Activated naive CD4-positive, alpha-beta T cell treated with anti-CD3 and anti-CD28 coated beads for 36 hours (primary cell): ENCODE results near the gene STK11IP. TPM values are rescaled to one million over a fixed set of nuclear protein-coding genes. Genes with fewer than 3 reads are reported as not detected.

Experiments
- CTCF ChIA-PET: fragments of 350-600 bp; sonication (Branson Sonifier 250); formaldehyde crosslinking; loops from one replicate; lab custom pipeline; 2021; ENCODE audit warnings: antibody characterized with exemption; lab: Charles Lee
- DNase-seq: peaks from one replicate; pipeline ENCODE4 v3.0.0-alpha.2; 2020
- H3K27ac Mint-ChIP-seq: one replicate; pipeline ENCODE4 v1.8.0; 2021; ENCODE audit warnings: mild to moderate bottlenecking, mixed read lengths
- H3K27me3 Mint-ChIP-seq: one replicate; pipeline ENCODE4 v1.8.0; 2021; ENCODE audit warnings: low read depth, mixed read lengths
- H3K36me3 Mint-ChIP-seq: one replicate; pipeline ENCODE4 v1.8.0; 2021; ENCODE audit warnings: low read depth, mixed read lengths
- H3K4me1 Mint-ChIP-seq: one replicate; pipeline ENCODE4 v1.8.0; 2021; ENCODE audit warnings: low read depth, mixed read lengths
- H3K4me3 Mint-ChIP-seq: one replicate; pipeline ENCODE4 v1.8.0; 2021; ENCODE audit warnings: mild to moderate bottlenecking, moderate library complexity, mixed read lengths
- H3K9me3 Mint-ChIP-seq: one replicate; pipeline ENCODE4 v1.8.0; 2021; ENCODE audit warnings: mixed read lengths
- intact Hi-C: fragments of 100-400 bp; cut with micrococcal nuclease; formaldehyde crosslinking; loops from one replicate; pipeline ENCODE4 v1.15.1; 2023
- total RNA-seq, 2 experiments: library from RNA; stranded (reverse); gene quantifications; one replicate each; pipeline ENCODE4 v1.2.3, GENCODE V29; 2021

STK11IP gene
- total RNA-seq, 2 experiments from 2014 or later = 32.1 TPM

DNA sequence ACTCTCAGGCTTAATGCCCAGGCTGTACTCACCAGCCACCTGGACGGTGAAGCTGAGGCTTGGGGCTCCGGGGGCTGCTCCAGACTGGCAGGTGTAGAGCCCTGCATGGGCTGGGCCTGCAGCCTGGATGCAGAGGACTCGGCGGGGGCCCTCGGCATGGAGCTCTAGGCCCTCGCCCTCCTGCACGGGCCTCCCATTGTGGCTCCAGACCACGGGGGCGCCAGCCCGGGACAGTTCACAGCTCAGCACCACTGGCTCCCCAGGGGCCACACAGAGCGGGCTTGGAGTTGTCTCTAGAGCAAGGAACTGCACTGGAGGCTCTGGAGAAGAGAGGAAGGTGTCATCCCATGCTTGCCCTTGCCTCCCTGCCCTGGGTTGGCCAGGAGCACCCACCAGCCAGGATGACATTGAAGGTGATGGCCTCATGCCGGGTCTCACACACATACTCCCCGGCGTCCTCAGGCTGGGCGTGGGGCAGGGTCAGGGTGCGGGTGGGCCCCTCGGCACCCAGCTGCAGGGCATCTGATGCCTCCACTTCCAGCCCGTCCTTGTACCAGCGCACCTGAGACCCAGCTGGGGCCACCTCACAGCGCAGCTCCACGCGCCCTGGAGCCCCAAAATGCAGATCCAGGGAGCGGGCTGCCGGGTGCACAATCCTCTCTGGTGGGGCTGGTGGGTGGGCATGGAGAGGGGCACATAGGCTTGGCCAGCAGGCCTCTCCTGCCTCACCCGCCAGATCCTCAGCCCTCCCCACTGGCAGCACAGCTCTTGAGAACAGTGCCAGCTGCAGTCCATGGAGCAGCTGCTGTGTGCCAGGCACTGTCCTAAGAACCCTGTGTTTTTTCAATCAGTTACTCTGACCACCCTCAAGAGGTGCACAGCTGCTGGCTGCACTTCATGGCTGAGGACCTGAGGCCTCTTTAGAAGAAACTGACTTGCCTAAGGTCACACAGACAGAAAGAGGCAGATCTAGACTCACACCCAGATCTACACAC is 39.6 kb upstream of the STK11IP start:
- DNase-seq = no peak
- no peak overlapping the region for H3K27ac Mint-ChIP-seq
- no peak overlapping the region for H3K4me3 Mint-ChIP-seq
- peaks cover 3% of the 10 kb centered on the region for H3K4me1 Mint-ChIP-seq
- H3K27me3 Mint-ChIP-seq = peaks cover 21% of the 10 kb centered on the region
- no peaks in the 10 kb centered on the region for H3K36me3 Mint-ChIP-seq
- intact Hi-C loops = no loop called here
- no peaks in the 10 kb centered on the region for H3K9me3 Mint-ChIP-seq
- CTCF ChIA-PET = interaction anchor here (0.6 to 5.7 kb wide), 7 partner anchors 8 to 68 kb away, joined by 3 to 56 read pairs (median 6); partner anchors contain the start of genes CHPF, OBSL1 and TMEM198

DNA sequence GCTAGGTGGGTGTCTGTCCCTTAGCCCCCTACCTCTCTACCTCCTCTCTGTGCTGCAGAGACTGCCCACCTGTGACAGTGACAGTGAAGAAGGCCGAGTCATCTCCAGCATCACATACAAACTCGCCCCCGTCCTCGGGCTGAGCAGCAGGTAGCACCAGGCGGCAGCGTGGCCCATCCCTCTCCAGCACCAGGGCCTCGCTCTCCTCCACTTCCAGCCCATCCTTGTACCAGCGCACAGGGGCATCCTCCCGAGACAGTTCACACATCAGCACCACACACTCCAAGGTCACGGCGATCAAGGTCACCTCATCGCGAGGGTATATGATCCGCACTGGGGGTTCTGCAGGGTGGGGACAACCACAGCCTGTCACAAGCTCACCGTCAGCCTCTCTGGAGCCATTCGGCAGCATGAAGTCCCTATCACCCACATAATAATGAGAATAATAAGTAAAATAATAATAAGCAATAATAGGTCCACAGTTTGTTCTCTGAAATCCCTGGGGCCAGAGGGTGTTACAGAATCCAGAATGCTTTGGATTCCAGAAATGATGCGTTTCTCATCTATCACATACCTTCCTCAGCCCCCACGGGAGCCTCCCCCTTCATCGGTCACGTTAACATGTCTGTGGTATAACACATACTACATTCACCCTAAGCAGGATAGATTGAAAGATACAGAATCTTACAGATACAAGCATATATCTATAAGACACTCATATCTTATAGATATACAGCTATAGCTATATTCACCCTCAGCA is 38.3 kb upstream of the STK11IP start:
- H3K4me1 Mint-ChIP-seq = no peaks in the 10 kb centered on the region
- intact Hi-C loops = no loop called here
- CTCF ChIA-PET = interaction anchor here (0.7 to 5.7 kb wide), 17 partner anchors 8 to 156 kb away, joined by 3 to 56 read pairs (median 5); partner anchors contain the start of genes CHPF, INHA, OBSL1 and TMEM198
- H3K9me3 Mint-ChIP-seq = no peaks in the 10 kb centered on the region
- no peaks in the 10 kb centered on the region for H3K36me3 Mint-ChIP-seq
- no peak for DNase-seq
- H3K4me3 Mint-ChIP-seq = no peak overlapping the region
- no peak overlapping the region for H3K27ac Mint-ChIP-seq
- H3K27me3 Mint-ChIP-seq = peaks cover 9% of the 10 kb centered on the region

DNA sequence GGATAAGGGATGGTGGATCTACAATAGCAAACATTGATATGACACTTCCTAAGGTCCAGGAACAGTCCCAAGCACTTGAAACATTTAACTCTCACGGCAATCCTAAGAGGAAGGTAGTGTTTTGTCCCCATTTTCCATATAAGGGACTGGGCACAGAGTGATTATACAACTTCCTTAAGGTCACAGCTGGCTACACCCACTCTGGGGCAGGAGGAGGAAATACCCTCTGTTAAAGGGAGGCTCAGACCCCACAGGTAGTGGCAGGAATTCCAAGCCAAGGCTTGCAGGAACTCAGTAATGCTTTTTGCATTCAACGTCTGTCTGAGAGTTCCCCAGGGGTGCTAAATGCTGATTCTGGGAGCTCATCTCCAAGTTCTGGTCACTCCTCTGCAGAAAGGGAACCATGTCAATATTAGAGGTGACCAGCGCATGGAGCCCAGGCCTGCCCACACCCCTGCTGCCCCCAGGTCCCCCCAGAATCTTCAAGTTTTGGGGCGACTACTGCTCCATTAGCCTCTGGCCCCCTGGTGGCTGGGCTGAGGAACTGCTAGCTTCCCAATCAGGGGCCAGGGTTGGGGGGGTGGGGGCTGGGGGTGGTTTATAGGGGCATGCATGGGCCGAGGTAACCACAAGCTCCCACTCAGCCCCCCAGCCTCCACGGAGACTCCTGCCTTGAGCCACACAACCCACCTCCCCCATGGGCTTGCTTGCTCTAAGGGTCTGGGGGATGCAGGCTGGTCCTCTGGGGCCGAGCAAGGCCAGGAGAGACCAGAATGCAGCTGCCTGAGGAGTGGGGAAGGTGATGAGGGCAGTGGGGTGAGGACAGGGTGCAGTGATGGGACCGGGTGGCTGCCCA is 37.4 kb upstream of the STK11IP start:
- H3K27ac Mint-ChIP-seq = no peak overlapping the region
- H3K4me3 Mint-ChIP-seq = no peak overlapping the region
- H3K9me3 Mint-ChIP-seq = no peaks in the 10 kb centered on the region
- no peak for DNase-seq
- peaks cover 9% of the 10 kb centered on the region for H3K27me3 Mint-ChIP-seq
- CTCF ChIA-PET = interaction anchor here (0.5 to 5.7 kb wide), 21 partner anchors 9 to 157 kb away, joined by 3 to 56 read pairs (median 4); partner anchors contain the start of genes CHPF, INHA, OBSL1 and TMEM198
- no peaks in the 10 kb centered on the region for H3K4me1 Mint-ChIP-seq
- no peaks in the 10 kb centered on the region for H3K36me3 Mint-ChIP-seq
- intact Hi-C loops = loop anchor here (1.0 kb wide), 1 partner anchor 19 kb away; no protein-coding TSS in a partner anchor

DNA sequence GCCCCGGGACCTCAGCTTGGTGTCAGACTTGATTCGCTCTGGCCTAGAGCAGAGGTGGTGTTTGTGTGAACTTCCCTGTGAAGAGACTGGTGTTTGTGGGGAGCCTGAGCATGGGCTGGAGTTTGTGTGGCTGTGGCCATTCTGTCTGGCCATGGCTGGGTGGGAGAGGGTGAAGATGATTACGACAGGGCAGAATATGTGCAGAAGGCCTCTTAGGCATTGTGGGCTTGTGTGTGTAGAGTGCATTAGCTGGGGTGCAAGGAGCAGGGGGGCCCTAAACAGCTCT is 36.8 kb upstream of the STK11IP start:
- CTCF ChIA-PET = interaction anchor here (0.5 to 5.7 kb wide), 16 partner anchors 8 to 129 kb away, joined by 3 to 56 read pairs (median 5); partner anchors contain the start of genes CHPF, INHA and TMEM198
- Mint-ChIP-seq H3K36me3 (no peaks in the 10 kb centered on the region), H3K9me3 (no peaks in the 10 kb centered on the region), H3K27ac (no peak overlapping the region), H3K4me1 (no peaks in the 10 kb centered on the region), H3K27me3 (peaks cover 7% of the 10 kb centered on the region), H3K4me3 (no peak overlapping the region)
- no peak for DNase-seq
- intact Hi-C loops = loop anchor here (1.0 kb wide), 1 partner anchor 20 kb away; no protein-coding TSS in a partner anchor

DNA sequence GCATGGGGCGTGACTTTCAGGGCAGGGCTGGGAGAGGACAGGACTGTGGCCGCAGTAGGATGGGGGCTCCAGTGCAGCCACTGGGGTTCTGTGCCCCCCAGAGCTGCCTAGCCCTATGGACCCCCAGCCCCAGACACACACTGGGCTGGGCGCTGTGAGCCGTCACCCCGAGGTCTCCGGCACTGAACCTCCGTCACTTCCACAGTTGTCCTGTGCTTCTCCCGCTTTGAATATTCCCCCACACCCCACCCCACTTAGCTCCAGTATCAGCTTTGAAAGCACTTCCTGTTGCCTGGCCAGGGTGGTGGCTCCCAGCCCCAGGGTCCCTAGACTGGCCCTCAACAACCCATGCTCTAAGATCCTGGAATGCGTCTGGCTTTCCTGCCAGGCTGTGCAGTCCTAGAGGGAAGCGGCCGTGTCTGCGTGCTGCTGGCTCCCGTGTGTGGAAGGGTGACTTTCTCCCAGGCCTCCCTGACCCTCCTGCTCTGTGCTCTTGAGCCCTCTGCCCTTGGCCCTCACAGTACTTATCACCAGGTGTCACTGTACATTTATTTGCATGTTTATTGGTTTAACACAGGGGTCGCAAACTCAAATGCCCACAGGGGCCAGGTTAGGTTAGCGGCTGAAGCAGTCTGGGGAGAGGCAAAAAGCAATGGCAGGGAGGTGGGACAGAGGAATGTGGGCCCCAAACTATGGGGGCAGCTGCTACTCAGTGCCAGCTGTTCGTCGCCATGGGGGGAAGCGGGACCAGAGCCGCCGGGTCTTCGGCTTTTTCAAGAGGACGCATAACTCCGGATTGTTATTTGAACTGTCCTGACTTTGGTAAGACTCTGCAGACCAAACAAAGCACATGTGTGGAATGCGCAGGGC is 36.2 kb upstream of the STK11IP start:
- peaks cover 8% of the 10 kb centered on the region for H3K27me3 Mint-ChIP-seq
- H3K36me3 Mint-ChIP-seq = no peaks in the 10 kb centered on the region
- no peak for DNase-seq
- intact Hi-C loops = no loop called here
- no peaks in the 10 kb centered on the region for H3K4me1 Mint-ChIP-seq
- CTCF ChIA-PET = interaction anchor here (0.6 to 5.7 kb wide), 10 partner anchors 9 to 128 kb away, joined by 3 to 56 read pairs (median 5); partner anchors contain the start of genes CHPF and TMEM198
- no peak overlapping the region for H3K4me3 Mint-ChIP-seq
- no peaks in the 10 kb centered on the region for H3K9me3 Mint-ChIP-seq
- no peak overlapping the region for H3K27ac Mint-ChIP-seq

DNA sequence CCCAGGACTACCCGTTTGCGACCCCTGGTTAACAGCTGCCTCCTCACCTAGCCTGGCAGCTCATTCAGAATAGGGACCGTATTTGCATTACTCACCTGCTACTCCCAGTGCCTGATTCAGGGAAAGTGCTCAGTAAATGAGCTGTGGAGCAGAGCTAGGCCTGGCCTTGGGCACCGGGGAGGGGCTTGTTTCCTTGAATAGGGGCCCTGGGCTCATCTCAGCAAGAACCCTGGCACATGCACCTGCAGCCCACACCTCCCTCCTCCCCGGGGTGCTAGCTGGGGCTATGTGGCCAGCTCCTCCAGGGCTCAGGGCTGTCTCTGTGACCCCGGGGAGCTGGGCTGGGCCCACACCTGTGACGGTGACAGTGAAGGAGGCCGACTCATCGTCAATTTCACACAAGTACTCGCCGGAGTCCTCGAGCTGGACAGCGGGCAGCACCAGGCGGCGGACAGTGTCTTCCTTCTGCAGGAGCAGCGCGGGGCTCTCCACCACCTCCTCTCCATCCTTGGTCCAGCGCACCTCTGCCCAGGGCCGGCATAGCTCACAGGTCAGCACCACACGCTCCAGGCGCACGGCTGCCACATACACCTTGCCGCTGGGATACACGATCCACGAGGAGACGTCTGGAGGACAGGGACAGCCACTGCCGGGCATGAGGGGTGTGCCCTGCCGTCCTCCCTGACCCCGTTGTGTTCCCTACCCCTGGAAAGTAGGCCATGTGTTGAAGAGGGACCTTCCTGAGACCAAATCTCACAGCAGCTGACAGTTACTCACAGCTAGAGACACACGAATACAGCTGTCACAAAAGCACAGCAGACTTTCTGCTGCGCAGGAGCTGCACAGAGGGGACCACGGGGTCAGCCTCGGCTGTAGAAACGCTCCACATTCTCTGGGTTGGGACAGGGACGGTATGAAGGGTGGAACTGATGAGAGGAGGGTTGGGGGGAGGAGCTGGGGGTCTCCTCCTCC is 35.3 kb upstream of the STK11IP start:
- Mint-ChIP-seq H3K9me3 (no peaks in the 10 kb centered on the region), H3K27me3 (peaks cover 14% of the 10 kb centered on the region), H3K4me3 (no peak overlapping the region), H3K27ac (no peak overlapping the region), H3K4me1 (no peaks in the 10 kb centered on the region), H3K36me3 (no peaks in the 10 kb centered on the region)
- DNase-seq = no peak
- CTCF ChIA-PET = interaction anchor here (1.0 to 5.7 kb wide), 5 partner anchors 10 to 80 kb away, joined by 3 to 56 read pairs (median 3); partner anchors contain the start of genes CHPF and TMEM198
- intact Hi-C loops = no loop called here

DNA sequence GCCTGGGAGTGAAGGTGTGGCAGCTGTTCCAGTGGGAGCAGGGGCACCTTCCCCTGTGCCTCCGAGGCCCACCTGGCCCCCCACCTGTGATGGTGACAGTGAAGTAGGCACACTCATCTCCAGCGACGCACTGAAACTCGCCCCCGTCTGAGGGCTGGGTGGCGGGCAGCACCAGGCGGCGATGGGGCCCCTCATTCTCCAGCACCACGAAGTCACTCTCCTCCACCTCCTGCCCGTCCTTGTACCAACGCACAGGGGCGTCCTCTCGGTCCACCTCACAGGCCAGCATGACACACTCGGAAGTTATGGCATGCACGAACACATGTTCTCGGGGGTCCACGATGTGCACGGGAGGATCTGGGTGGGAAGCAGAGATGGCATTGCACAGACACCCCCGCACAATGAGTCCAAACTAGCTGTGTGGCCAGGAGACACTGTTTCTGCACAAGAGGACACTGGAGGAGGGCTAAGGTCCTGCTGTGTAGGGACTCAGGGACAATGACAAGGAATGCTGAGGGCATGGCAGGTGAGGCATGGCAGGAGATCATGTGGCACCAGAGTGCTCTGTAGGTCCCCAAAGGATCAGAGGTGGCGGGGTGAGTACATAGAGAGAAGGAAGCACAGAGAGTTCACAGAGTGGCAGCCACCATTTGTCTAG is 34.3 kb upstream of the STK11IP start:
- intact Hi-C loops = no loop called here
- Mint-ChIP-seq H3K9me3 (no peaks in the 10 kb centered on the region), H3K27me3 (peaks cover 18% of the 10 kb centered on the region), H3K36me3 (no peaks in the 10 kb centered on the region), H3K4me1 (no peaks in the 10 kb centered on the region), H3K4me3 (no peak overlapping the region), H3K27ac (no peak overlapping the region)
- DNase-seq = no peak
- CTCF ChIA-PET = interaction anchor here (1.0 to 5.7 kb wide), 3 partner anchors 11 to 79 kb away, joined by 3 to 56 read pairs (median 7); partner anchors contain the start of genes CHPF and TMEM198

DNA sequence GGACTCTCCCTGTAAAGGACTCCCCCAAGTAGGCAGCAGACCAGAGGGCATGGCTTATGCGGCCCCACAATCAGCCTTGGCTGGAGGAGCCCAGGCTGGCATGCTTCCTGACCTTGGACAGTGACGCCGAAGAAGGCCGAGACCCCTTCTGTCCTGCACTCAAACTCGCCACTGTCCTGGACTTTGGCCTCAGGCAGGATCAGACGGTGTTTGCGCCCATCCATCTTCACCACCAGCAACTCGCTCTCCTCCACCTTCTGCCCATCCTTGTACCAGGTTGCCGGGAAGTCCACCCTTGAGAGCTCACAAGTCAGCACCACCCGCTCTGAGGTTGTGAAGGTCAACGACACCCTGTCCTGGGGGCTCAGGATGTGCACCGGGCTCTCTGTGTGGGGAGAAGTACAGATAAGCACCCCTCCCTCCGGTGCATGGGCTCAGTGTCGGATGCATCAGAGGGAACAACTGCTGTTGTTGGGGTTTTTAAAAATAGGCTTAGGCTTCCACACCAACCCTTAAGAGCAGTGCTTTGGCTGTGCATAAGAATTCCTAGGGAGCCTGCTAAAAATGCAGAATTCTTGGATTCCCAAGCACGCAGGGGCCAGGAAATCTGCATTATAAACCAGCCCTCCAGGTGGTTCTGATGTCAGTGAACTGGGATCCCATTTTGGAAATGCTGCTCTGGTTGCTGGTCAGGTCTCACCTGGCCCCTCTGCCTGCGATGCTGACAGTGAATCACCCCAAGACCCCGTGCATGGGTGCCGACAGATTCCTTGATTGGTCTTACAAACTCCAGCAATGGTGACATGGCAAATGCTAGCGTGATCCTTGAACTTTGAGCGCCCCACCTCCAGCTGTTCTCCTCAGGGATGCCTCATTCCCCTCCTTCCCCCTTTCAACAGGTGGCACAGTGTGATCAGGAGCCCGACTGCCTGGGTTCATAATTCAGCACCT is 32.3 kb upstream of the STK11IP start:
- H3K4me3 Mint-ChIP-seq = no peak overlapping the region
- peaks cover 33% of the 10 kb centered on the region for H3K27me3 Mint-ChIP-seq
- no peaks in the 10 kb centered on the region for H3K36me3 Mint-ChIP-seq
- intact Hi-C loops = no loop called here
- DNase-seq = no peak
- H3K27ac Mint-ChIP-seq = no peak overlapping the region
- no peaks in the 10 kb centered on the region for H3K4me1 Mint-ChIP-seq
- no peaks in the 10 kb centered on the region for H3K9me3 Mint-ChIP-seq
- CTCF ChIA-PET = interaction anchor here (0.8 kb wide), 1 partner anchor 8 kb away, joined by 3 read pairs; no protein-coding TSS in a partner anchor

DNA sequence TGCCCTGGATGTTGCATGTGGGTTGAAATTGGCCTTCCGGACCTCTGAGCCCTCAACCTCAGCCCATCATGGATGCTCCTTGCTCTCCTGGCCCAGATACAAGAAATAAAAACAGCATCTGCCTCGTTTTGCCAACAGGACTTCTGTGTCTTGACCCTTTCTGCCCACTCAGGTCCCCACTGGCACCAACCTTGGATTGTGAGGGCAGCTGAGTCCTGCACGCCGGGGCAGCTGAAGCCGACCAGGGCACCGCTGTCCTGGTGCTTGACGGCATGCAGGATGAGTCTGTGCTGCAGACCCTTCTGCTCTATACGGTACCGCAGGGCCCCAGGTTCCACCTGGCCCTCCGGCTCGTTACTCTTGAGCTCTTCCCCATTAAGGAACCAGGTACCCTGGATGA is 31.0 kb upstream of the STK11IP start:
- H3K27me3 Mint-ChIP-seq = peaks cover 33% of the 10 kb centered on the region
- intact Hi-C loops = no loop called here
- no peaks in the 10 kb centered on the region for H3K36me3 Mint-ChIP-seq
- no peak overlapping the region for H3K27ac Mint-ChIP-seq
- CTCF ChIA-PET = interaction anchor here (1.0 to 1.5 kb wide), 2 partner anchors 37 to 163 kb away, joined by 3 to 4 read pairs; no protein-coding TSS in a partner anchor
- no peaks in the 10 kb centered on the region for H3K4me1 Mint-ChIP-seq
- no peak for DNase-seq
- no peak overlapping the region for H3K4me3 Mint-ChIP-seq
- no peaks in the 10 kb centered on the region for H3K9me3 Mint-ChIP-seq
